Gastroesophageal sphincter (tissue), 4 donors: ENCODE data around the gene ANXA2. TPM values are rescaled to one million over a fixed set of nuclear protein-coding genes. Genes with fewer than 3 reads are reported as not detected.

Source experiments
- ATAC-seq: fragments of 150-250 bp; one replicate; pipeline ENCODE4 v1.9.1; 2016; ENCODE audit warnings: mild to moderate bottlenecking, moderate library complexity
- H3K27ac ChIP-seq, 4 donors: fragments of 200-600 bp; sonication (generic) in 3 of 4; 1 replicate in 3 of 4; 2 replicates in 1 of 4; pipeline ENCODE4 v1.5.1; 2016 to 2019
- H3K27me3 ChIP-seq: fragments of 200-600 bp; sonication (generic); one replicate; pipeline ENCODE4 v1.5.1; 2019
- H3K36me3 ChIP-seq, 2 donors: fragments of 200-600 bp; sonication (generic); one replicate each; pipeline ENCODE4 v1.5.1; 2019; ENCODE audit warnings: control low read depth in 1 of 2
- H3K4me1 ChIP-seq, 3 donors: fragments of 200-600 bp; sonication (generic); 1 replicate in 2 of 3; 2 replicates in 1 of 3; pipeline ENCODE4 v1.5.1; 2016 to 2019; ENCODE audit warnings: control low read depth in 2 of 3
- H3K4me3 ChIP-seq, 2 donors: fragments of 200-600 bp; sonication (generic); one replicate each; pipeline ENCODE4 v1.5.1; 2019; ENCODE audit warnings: mild to moderate bottlenecking in 1 of 2, moderate library complexity in 1 of 2
- H3K9me3 ChIP-seq, 3 donors: fragments of 200-600 bp; sonication (generic); one replicate each; pipeline ENCODE4 v1.5.1; 2017 to 2019; ENCODE audit warnings: control low read depth in 2 of 3
- CTCF ChIP-seq, 4 experiments: fragments of 200-600 bp in 2 of 4; fragments of 450-650 bp in 2 of 4; sonication (generic) in 1 of 4; IDR thresholded peaks; one replicate each; pipeline ENCODE4 v1.5.1; 2017 to 2019; ENCODE audit warnings: antibody characterized with exemption in 4 of 4, mild to moderate bottlenecking in 2 of 4, moderate library complexity in 2 of 4
- EP300 ChIP-seq: sonication (generic); formaldehyde crosslinking; IDR thresholded peaks from one replicate; pipeline ENCODE4 v1.6.1; 2017; ENCODE audit warnings: antibody characterized with exemption, mild to moderate bottlenecking
- POLR2A ChIP-seq, 2 donors: fragments of 450-650 bp; IDR thresholded peaks; one replicate each; pipeline ENCODE4 v1.6.1; 2017; ENCODE audit warnings: antibody characterized with exemption in 2 of 2, mild to moderate bottlenecking in 2 of 2, moderate library complexity in 1 of 2
- POLR2AphosphoS5 ChIP-seq: sonication (generic); formaldehyde crosslinking; IDR thresholded peaks from one replicate; pipeline ENCODE4 v1.6.1; 2017; ENCODE audit warnings: antibody characterized with exemption
- WGBS, 2 donors: methylation state at CpG; one replicate each; pipeline ENCODE4 v1.1.5; 2018; ENCODE audit warnings: low coverage in 1 of 2; 5-methylcytosine and 5-hydroxymethylcytosine counted together
- total RNA-seq, 4 donors: library from RNA; depleted of rRNA; stranded (reverse); fragments of >200 nt; gene quantifications; one replicate each; pipeline ENCODE4 v1.1.0, GENCODE V29; 2016

Gene ANXA2
- total RNA-seq, 4 donors from 2014 or later: 301 to 793 (median 570) TPM

GRCh38 chr15:60371175-60372051 is 26.4 kb downstream of the ANXA2 start:
- Histone ChIP-seq H3K27me3 (no peaks in the 10 kb centered on the region), H3K4me1 (peaks cover 20 to 77% (median 50%) of the 10 kb centered on the region in 3 donors), H3K27ac (peak overlapping the region; percentile 66 to 83 (median 80)), H3K4me3 (no peak overlapping the region), H3K36me3 (peaks cover 0 to 26% of the 10 kb centered on the region in 2 donors), H3K9me3 (no peaks in the 10 kb centered on the region)
- ATAC-seq: peak; percentile 76
- WGBS, 2 donors: 25 to 51% methylated on average over 8 to 18 of the region's 20 CpGs
- TF ChIP-seq EP300 (no peak), CTCF (IDR thresholded peaks at IDR 0.05) (peak in 2 of 4 experiments; percentile 10 to 11), POLR2AphosphoS5 (peak; percentile 90)

- peaks cover 20 to 70% (median 50%) of the 10 kb centered on the region in 3 donors for H3K4me1 ChIP-seq
- peak overlapping the region; percentile 66 to 83 (median 80) for H3K27ac ChIP-seq
- H3K9me3 ChIP-seq: no peaks in the 10 kb centered on the region
- no peak overlapping the region for H3K4me3 ChIP-seq
- ATAC-seq: no peak
- no peaks in the 10 kb centered on the region for H3K27me3 ChIP-seq
- WGBS, 2 donors: 38% methylated on average over 1 of the region's 1 CpG; no CpG with 5 or more reads in 1 of the 2 donors
- TF ChIP-seq CTCF (IDR thresholded peaks at IDR 0.05) (no peak), POLR2AphosphoS5 (no peak)
- peaks cover 0 to 20% of the 10 kb centered on the region in 2 donors for H3K36me3 ChIP-seq
These were observed 27.0 kb downstream of the ANXA2 start for GRCh38 chr15:60370869-60371136.

- ATAC-seq: peak; percentile 70
- Histone ChIP-seq H3K27me3 (no peaks in the 10 kb centered on the region), H3K4me1 (peaks cover 20 to 65% (median 46%) of the 10 kb centered on the region in 3 donors), H3K27ac (peak overlapping the region; percentile 66 to 83 (median 80)), H3K4me3 (no peak overlapping the region), H3K9me3 (no peaks in the 10 kb centered on the region), H3K36me3 (peaks cover 0 to 20% of the 10 kb centered on the region in 2 donors)
- WGBS, 2 donors: 62 to 76% methylated on average over 4 to 6 of the region's 9 CpGs
- TF ChIP-seq CTCF (IDR thresholded peaks at IDR 0.05) (no peak), POLR2AphosphoS5 (peak; percentile 33)
These were observed 27.5 kb downstream of the ANXA2 start for GRCh38 chr15:60370105-60370868.

GRCh38 chr15:60369696-60370095 is 28.1 kb downstream of the ANXA2 start:
- H3K4me1 ChIP-seq: peaks cover 15 to 61% (median 40%) of the 10 kb centered on the region in 3 donors
- peak overlapping the region in 3 of 4 donors; percentile 9 to 80 (median 45) for H3K27ac ChIP-seq
- WGBS, 2 donors: 70 to 78% methylated on average over 3 to 4 of the region's 5 CpGs

More at GRCh38 chr15:60369696-60370095, 28.1 kb downstream of the ANXA2 start:
- TF ChIP-seq POLR2A (IDR thresholded peaks at IDR 0.05): no peak
- TF ChIP-seq CTCF (IDR thresholded peaks at IDR 0.05): no peak
- TF ChIP-seq POLR2AphosphoS5: no peak
- TF ChIP-seq EP300: no peak
- no peak for ATAC-seq
- H3K36me3 ChIP-seq: peaks cover 0 to 20% of the 10 kb centered on the region in 2 donors
- H3K27me3 ChIP-seq: no peaks in the 10 kb centered on the region
- no peaks in the 10 kb centered on the region for H3K9me3 ChIP-seq
- no peak overlapping the region for H3K4me3 ChIP-seq
